ENCODE results near the gene ITPR1. TPM values are rescaled to one million over a fixed set of nuclear protein-coding genes. Genes with fewer than 3 reads are reported as not detected.
A peak's percentile ranks its signal among the peaks of the same experiment; 100 is the strongest.

The ITPR1 gene
- total RNA-seq, 1 donor from 2014 or later = 22.6 TPM

DNA sequence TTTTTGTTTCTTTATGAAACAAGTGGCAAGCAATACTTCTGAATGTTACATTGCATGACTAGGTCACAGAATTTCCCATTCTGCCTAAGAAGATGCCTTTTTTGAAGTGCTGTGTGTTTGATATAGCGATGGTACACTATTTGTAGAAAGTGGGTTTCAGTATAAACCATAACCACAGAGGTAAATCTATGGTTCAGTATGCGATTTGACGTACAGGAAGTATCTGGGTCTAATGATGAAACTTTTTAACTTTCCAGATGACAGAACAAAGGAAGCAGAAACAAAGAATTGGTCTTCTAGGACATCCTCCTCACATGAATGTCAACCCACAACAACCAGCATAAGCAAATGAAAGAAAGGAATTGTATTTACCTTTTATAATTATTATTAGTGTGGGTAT lies 352.7 kb downstream of the ITPR1 start:
- DNase-seq (ENCODE audit: low read depth in 2 of 2) = peak in 1 of 2 donors; percentile 52

DNA sequence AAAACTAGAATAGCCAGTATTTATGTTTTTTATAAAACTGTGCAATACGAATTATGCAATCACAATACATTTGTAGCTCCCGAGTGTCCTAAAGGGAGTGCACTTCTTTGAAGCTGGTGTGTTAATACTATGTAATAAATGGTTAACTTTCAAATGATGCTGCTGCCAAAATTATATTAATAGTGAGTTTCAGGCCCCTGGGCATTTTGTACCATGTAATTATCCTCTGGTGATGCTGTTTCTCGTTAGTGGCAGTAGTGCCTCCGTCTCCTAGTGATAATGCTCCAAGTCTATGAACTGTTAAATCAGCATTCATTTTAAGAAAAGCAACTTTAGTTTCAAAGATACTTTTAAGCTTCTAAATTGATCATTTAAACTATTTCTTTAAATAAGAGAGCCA lies 353.4 kb downstream of the ITPR1 start:
- no peak for DNase-seq (ENCODE audit: low read depth in 2 of 2)

DNA sequence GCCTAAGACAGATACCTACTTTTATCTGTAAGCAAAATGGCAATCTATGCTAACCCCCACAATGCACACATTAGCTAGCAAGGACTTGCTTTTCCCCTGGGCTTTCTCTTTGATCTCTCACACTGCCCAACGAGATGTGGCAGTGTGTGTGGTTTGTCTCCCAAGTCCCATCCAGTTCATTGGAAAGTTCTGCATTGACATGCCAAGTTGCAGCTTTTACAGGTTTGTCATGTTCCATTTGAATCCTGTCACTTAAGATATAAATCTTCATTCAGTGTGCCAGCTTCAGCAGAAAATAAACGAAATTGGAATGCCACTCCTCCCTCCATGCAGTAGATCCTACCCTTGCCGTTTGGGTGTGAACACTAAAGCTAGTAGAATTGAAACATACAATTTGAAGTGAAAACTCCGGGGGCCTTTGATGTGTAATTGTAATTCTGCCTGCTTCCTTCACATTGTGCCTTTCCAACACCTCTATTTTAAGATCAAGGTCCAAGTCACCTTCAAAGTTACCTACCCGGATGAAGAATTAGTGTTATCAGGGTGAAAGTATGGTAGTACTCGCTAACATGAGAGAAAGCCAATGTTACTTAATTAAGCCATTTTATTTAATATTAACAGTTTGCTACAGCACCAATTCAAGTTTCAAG lies 355.2 kb downstream of the ITPR1 start:
- no peak for DNase-seq (ENCODE audit: low read depth in 2 of 2)

DNA sequence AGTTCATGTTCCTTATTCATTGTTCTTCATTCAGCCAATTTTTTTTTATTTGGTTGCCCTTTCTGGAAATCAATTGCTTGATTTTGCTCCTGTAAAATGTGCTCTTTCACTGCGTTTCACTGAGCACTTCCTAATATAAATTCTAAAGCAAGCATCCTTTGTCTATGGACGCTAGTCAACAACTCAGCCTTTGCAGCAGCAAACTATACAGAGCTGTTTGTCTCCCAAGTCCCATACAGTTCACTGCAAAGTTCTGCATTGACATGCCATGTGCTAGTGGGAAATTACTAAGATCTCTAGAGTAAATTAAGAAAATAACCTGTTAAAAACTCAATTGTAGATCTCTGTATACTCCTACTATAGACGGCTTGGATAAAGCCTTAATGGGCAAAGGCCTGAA lies 356.0 kb downstream of the ITPR1 start:
- no peak for DNase-seq (ENCODE audit: low read depth in 2 of 2)

DNA sequence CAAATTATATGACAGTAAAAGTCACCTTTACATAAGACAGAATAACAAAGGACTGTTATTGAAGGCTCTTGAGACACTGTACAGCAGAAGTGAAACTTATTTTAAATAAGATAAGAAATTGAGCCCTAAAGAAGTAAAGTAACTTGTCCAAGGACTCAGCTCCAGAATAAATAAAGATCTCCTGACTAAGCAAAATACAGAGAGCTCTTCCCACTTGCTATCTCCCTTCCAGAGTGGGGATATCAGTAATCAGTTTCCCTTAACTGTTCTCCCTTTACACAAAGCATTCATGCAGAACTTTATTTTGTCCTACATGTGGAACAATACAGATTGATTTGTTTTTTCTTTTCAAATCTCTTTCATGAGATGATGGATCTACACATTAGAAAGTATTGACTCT lies 356.6 kb downstream of the ITPR1 start:
- DNase-seq (ENCODE audit: low read depth in 2 of 2) = no peak

DNA sequence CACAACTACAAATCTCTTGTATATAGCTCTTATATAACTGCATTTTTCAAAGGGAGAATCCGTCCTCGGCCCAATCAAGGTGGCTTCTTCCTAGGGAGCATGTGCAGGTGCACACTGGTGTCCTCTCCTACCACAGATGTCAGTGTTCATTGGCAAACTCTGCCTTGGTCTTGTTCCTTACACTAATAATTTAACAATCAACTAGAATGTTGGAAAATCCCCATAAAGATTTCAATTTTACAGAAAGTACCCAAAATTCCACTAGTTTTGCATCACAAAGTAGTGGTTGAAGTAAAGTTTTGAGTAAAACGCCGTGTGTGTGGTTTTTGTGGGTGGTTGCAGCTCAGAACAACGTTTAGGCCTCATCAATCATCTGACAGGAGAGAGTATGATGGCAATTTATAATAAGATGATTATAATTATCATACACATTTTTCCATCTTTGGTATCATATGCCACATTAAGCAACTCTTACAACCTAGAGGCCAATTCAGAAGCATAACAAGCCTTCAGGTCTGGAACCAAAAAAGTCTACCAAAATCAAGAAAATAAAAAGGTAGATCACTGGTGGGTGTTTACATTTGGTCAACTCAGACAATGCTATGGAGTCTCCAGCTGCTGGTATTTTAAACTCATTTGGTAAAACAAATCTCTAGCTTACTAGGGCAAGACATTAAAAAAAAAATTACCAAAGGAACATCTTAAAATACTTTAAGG lies 357.2 kb downstream of the ITPR1 start:
- no peak for DNase-seq (ENCODE audit: low read depth in 2 of 2)

DNA sequence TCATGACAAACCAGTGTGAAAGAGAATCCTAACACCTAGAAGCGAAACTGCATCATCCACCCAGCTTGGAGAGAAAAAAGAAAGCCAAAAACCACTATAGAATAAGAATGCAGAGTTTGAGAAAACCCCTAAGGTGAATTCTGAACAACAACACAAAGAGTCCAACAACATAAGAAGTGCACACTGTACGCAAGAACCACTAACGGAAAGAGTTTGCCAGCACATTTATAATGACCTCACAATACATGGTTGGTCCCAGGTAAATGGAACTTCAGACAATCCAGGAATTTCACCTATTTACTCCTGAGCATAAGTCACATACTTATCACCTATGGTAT lies 357.7 kb downstream of the ITPR1 start:
- no peak for DNase-seq (ENCODE audit: low read depth in 2 of 2)

DNA sequence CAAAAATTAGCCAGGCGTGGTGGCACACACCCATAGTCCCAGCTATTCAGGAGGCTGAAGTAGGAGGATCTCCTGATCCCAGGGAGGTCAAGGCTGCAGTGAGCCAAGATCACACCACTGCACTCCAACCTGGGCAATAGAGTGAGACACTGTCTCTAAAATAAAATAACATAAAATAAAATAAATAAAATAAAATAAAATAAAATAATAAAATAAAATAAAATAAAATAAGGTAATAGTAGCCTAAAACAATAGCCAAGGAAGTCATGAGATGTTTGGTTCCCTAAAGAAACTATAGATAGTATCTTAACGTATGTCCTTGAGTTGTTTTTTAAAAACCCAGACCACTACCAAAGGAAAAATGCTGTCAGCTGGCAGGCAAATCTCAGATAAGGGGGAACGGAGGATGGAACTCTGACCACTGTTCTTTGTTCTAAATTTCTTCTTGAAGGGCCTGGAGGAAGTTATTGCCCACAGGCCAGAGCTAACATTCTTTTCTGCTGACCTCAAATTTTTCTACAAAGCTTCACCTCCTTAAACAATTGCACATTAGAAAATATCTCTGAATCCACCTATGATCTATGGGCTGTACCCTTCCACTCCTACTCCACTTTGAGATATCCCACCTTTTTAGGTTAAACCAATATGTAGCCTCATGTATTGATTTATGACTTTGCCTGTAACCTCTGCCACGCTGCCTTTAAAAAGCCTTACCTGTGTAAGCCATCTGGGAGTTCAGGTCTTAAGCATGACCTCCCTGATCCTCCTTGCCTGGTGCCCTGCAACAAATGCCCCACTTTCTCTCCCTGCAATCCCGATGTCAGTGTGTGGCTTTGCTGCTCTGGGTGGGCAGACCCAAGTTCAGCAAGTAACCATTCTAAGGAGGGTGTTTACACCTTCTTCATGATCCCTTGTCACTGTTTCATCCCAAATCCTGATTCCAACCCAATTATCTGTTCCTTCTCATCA lies 359.9 kb downstream of the ITPR1 start:
- DNase-seq (ENCODE audit: low read depth in 2 of 2) = peak in 1 of 2 donors; percentile 72

DNA sequence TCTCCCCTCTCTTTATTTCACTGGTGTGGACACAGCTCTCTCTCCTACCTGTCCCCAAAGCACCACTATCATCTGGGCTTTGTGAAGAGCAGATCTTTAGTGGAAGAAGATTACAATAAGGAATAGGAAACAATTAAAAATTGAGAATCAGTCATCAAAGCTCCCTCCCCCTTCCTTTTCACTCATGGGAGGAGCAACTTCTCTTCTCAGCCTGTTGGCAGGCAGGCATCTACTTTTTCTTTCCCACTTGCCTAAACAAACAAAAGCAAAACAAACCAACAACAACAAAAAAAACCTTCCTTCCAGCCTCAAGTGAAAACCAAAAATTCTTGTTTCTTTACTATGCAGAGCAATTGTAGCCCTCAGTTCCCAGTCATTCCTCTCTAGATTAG lies 360.6 kb downstream of the ITPR1 start:
- peak in 1 of 2 donors; percentile 63 for DNase-seq (ENCODE audit: low read depth in 2 of 2)

DNA sequence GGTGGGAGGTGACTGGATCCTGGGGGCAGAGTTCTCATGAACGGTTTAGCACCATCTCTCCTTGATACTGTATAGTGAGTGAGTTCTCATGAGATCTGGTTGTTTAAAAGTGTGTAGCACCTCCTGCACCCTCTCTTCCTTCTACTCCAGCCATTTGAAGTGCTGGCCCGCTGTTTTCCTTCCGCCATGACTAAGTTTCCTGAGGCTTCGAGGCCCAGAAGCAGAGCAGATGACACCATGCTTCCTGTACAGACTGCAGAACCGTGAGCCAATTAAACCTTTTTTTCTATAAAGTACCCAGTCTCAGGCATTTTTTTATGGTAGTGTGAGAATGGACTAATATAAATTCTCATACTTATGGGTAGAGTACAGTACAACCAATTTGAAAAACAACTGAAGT lies 362.5 kb downstream of the ITPR1 start:
- peak; percentile 87 to 99 for DNase-seq (ENCODE audit: low read depth in 2 of 2)

DNA sequence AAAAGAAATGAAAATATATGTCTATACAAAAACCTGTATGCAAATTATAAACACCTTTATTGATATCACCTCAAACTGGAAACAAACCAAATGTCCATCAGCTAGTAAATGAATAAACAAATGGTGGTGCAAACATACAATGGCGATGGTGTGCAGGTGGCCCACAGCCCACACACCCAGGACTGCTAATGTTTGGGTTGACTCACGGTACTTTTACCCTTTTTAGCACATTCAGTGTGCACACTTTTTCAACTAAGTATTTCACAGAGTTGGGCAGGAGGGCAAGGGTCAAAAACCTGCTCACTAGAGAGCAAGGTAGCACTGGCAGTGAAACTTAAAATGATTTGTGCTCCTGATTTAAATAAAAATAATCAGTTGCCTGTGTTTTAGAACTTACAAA lies 363.0 kb downstream of the ITPR1 start:
- DNase-seq (ENCODE audit: low read depth in 2 of 2) = peak in 1 of 2 donors; percentile 20

DNA sequence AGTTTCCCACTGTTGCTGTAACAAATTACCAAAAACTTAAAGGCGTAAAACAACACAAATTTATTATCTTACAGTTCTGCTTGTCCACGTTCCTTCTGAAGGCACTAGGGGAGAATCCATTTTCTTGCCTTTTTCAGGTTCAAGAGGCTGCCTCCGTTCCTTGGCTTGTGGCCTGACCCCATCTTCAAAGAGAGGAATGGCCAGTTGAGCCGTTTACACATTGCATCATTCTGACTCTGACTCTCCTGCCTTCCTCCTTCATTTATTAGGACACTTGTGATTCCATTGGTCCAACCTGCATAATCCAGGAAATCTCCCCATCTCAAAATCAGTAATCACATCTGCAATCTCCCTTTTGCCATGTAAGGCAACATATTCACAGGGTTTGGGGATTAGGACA lies 363.4 kb downstream of the ITPR1 start:
- peak in 1 of 2 donors; percentile 18 for DNase-seq (ENCODE audit: low read depth in 2 of 2)

DNA sequence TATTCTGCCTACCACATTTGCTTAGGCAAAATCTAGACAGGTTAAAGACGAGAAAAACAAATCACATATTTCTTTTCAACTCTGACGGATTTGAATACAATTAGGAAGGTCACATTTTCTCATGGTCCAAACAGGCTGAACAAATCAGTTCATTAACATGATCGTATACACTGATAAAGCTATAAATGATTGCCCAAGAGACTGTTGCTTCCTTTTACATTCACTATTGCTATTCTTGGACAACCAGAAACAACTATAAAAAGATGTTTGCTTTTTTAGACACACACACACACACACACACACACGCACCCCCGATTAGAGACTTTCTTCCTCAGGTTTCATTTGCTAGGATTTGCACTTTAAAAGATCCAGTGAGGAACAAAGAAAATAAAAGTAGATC lies 363.8 kb downstream of the ITPR1 start:
- peak; percentile 54 to 58 for DNase-seq (ENCODE audit: low read depth in 2 of 2)

DNA sequence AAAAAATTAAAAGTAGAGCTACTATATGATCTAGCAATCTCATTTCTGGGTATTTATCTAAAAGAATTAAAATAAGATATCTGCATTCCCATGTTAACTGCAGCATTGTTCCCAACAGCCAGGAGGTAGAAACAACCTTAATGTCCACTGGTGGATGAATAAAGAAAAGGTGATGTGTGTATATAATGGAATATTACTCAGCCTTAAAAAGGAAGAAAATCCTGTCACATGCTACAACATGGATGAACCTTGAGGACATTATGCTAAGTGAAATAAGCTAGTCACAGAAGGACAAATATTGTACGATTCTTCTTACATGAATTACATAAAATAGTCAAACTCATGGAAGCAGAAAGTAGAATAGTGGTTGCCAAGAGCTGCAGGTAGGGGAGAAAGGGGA lies 366.6 kb downstream of the ITPR1 start:
- no peak for DNase-seq (ENCODE audit: low read depth in 2 of 2)

DNA sequence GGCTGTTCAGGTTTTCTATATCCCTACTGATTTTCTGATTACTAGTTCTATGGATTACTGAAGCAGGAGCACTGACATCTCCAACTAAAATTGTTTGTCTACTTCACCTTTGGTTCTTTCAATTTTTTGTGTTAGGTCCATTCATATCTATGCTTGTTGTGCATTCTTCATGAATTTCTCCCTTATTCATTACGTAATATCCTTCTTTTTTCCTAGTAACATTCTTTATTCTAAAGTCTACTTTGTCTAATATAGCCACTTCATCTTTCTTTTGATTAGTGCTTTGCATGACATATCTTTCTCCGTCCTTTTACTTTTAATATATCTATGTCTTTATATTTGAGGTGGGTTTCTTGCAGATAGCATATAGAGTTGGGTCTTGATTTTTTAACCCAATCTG lies 369.8 kb downstream of the ITPR1 start:
- no peak for DNase-seq (ENCODE audit: low read depth in 2 of 2)

DNA sequence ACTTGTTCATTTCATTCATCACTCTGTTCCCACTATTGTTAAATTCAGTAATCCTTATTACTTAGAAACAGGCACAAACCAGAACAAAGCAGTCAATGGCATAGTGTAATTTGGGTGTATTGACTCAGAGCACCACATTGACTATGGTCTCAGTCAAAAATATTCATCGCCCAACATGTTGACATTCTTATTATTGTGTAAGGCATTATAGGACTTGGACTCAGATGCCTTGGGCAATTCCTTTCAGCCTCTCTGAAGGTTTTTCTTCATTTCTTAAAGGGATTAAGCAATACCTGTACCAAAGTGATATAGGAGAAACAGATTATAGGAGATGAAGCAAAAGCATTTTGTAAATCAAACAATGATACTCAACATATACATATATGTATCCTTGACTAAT lies 371.4 kb downstream of the ITPR1 start:
- no peak for DNase-seq (ENCODE audit: low read depth in 2 of 2)

DNA sequence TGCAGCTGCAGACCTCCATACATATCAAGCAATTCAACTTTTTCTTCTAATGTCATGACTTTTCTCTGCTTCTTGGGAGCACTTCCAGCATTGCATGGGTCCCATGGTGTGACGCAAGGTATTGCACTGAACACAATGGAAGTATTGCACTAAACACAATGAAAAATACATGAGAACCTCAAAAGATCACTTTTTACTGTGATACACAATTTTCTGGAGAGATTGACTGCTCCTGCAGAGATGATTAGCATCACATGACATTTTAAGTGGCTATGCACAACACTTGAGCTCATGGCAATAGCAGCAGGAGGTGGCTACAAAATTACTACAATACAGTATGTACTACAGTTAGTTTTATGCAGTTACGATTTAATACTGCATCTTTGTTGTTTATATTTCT lies 372.6 kb downstream of the ITPR1 start:
- DNase-seq (ENCODE audit: low read depth in 2 of 2) = no peak

DNA sequence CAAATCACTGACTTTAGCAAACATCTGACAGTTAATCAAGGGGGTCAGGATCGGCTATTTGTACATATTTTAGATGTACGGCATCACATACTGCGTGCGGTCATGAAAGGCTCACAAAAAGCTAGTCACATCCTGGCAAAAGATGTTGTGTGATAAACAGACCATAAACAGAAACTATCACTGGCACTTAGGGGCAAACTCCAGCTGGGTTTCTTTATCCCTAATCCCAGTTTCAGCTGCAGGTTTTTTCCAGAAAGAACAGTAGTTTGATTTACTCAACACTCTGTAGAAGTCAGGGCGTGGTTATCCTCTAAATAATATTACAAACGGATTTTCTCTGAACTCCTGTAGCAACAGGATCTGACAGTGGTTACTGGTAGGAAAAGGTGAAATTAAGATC lies 373.7 kb downstream of the ITPR1 start:
- peak; percentile 77 to 98 for DNase-seq (ENCODE audit: low read depth in 2 of 2)

DNA sequence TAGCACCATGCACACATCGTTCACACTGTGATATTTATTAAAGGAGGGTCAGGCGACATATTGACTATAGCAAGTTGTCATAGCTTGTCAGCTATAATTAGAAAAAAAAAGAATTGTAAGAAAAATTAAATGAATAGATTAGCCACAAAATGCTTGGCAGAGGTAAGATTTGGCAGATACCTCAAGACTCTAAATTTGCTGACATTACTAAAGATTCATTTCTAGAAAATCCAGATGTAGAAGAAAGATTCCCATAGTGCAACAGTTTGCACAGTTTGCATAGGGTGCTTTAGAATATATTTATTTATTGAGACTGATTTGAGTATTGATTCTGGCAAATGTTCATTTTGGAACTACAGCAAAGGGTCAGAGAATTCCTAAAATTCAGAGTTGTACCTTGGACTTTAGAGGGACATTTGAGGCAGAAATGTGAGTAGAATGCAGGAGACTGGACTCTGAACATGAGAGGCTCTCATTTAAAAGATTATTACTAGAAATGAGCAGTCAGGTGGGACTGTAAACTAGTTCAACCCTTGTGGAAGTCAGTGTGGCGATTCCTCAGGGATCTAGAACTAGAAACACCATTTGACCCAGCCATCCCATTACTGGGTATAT lies 384.1 kb downstream of the ITPR1 start:
- DNase-seq (ENCODE audit: low read depth in 2 of 2) = no peak

DNA sequence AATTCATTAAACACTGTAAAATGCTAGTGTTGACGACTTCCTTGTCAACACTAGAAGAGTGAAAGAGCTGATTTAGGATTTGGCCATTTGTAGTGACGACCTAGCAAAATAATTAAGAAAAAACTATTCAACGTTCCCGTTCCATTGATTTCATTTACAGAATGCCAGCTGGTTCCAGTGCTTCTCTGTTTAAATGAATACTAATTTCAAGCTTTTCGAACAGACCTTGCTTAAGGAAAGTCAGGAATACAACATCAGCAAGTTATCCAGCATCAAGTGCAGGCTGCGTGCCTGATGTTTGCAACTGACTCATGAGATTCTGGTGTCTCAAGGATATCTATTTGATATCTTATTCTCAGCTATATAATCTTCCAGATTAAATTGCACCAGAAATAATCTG lies 387.7 kb downstream of the ITPR1 start:
- no peak for DNase-seq (ENCODE audit: low read depth in 2 of 2)

DNA sequence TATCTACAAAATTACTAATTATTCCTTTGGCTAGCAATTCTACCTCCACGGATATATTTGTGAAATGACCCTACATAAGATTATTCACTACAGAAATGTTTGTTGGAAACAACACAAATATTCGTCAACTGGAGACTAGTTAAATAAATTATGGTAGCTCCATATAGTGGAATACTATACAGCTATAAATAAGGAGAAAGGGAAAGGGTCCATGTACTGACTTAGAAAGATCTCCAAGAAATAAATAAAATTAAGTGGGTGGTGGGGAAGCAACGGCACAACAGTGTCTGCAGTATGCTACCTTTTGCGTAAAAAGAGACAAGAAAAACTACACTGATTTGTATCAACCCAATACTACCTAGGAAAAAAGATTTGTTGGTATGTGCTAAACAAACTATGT lies 389.4 kb downstream of the ITPR1 start:
- DNase-seq (ENCODE audit: low read depth in 2 of 2) = no peak

DNA sequence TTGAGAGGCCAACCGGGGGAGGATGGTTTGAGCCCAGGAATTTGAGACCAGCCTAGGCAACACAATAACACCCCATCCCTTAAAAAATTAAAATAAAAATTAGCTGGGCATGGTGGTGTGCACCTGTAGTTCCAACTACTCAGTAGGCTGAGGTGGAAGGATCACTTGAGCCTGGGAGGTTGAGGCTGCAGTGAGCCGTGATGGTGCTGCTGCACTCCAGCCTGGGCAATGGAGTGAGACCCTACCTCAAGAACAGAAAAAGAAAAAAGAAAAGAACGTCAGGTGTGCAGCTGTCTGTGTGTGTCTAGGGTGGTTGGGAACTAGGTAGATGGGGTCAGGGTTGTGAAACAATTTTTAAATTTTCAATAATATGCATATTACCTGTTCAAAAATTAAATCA lies 389.9 kb downstream of the ITPR1 start:
- no peak for DNase-seq (ENCODE audit: low read depth in 2 of 2)

Data from lung microvascular endothelial cell (primary cell).